Panc1 (cell line): Measurements from ENCODE around the gene P2RY14. TPM values are rescaled to one million over a fixed set of nuclear protein-coding genes. Genes with fewer than 3 reads are reported as not detected.
"Not testable (repeated sequence)": the region's sequence is repeated elsewhere in the genome, so short reads cannot be mapped to it uniquely, and the experiment has no call there.

Source experiments
- ATAC-seq: fragments of 200-7000 bp; cut with Tn5 transposase; 2 replicates; pipeline ENCODE4 v1.9.1; 2020; ENCODE audit warnings: mild to moderate bottlenecking, moderate library complexity
- BruUV-seq: library from RNA; stranded (reverse); fragments of 400-500 nt; replicated peaks from 2 replicates; lab custom pipeline; 2021; lab: Mats Ljungman, UMichigan
- CTCF ChIA-PET: fragments of 300-600 bp; sonication (Branson Sonifier 250); formaldehyde crosslinking; loops from one replicate; lab custom pipeline; 2022; ENCODE audit warnings: antibody characterized with exemption; lab: Charles Lee
- POLR2A ChIA-PET: fragments of 300-600 bp; sonication (Branson Sonifier 250); formaldehyde crosslinking; loops from one replicate; lab custom pipeline; 2022; ENCODE audit warnings: antibody characterized with exemption; lab: Charles Lee
- DNase-seq: peaks from one replicate; pipeline ENCODE4 v3.0.0-alpha.2; 2010; ENCODE audit warnings: low read depth, low spot score
- H3K27ac ChIP-seq: 2 replicates; pipeline ENCODE4 v1.5.1; 2011; ENCODE audit warnings: mild to moderate bottlenecking, low read length, inconsistent platforms
- H3K27me3 ChIP-seq: fragments of 200-500 bp; sonication (Bioruptor generic); 2 replicates; pipeline ENCODE4 v1.6.0; 2014; ENCODE audit warnings: low read length, inconsistent platforms; ENCODE audit not compliant: control insufficient read depth, insufficient read depth
- H3K36me3 ChIP-seq: fragments of 200-500 bp; sonication (Bioruptor generic); 2 replicates; pipeline ENCODE4 v1.5.1; 2014; ENCODE audit warnings: inconsistent platforms, mild to moderate bottlenecking, low read length, moderate library complexity; ENCODE audit not compliant: control insufficient read depth, insufficient read depth
- H3K4me1 ChIP-seq: 2 replicates; pipeline ENCODE4 v1.5.1; 2011; ENCODE audit warnings: inconsistent platforms, mild to moderate bottlenecking, low read length, moderate library complexity; ENCODE audit not compliant: control insufficient read depth, insufficient read depth
- H3K4me3 ChIP-seq, 2 experiments: 2 replicates each; pipeline ENCODE4 v1.5.1; 2011 to 2012; ENCODE audit warnings: low read depth in 2 of 2, low read length in 2 of 2, mild to moderate bottlenecking in 2 of 2, inconsistent platforms in 1 of 2, moderate library complexity in 1 of 2
- H3K9me3 ChIP-seq: fragments of 200-500 bp; sonication (Bioruptor generic); 2 replicates; pipeline ENCODE4 v1.5.1; 2014; ENCODE audit warnings: low read depth, mild to moderate bottlenecking, inconsistent platforms, low read length, moderate library complexity; ENCODE audit not compliant: control insufficient read depth, insufficient read depth
- POLR2AphosphoS5 ChIP-seq: IDR thresholded peaks from 2 replicates; pipeline ENCODE4 v1.6.1; 2012; ENCODE audit warnings: mild to moderate bottlenecking, low read depth, low read length, moderate library complexity
- REST ChIP-seq, 2 experiments: IDR thresholded peaks; 2 replicates each; pipeline ENCODE4 v1.6.1; 2011 to 2012; ENCODE audit warnings: low read depth in 2 of 2, control low read depth in 1 of 2, low read length in 1 of 2, mild to moderate bottlenecking in 1 of 2, moderate library complexity in 1 of 2; ENCODE audit not compliant: insufficient read depth in 1 of 2
- SIN3A ChIP-seq: IDR thresholded peaks from 2 replicates; pipeline ENCODE4 v1.6.1; 2012; ENCODE audit warnings: low read depth, mild to moderate bottlenecking, low read length, moderate library complexity, borderline replicate concordance; ENCODE audit not compliant: insufficient read depth
- TCF7L2 ChIP-seq: IDR thresholded peaks from 2 replicates; pipeline ENCODE4 v1.6.1; 2011; ENCODE audit warnings: mild to moderate bottlenecking, low read depth, low read length, inconsistent platforms
- in situ Hi-C: cut with HindIII; loops from 2 replicates; pipeline ENCODE4 v1.10.0; 2016; ENCODE audit warnings: low sequenced_read_pairs, low pct_unique_long_range_greater_than_20kb
- intact Hi-C: fragments of 100-400 bp; cut with micrococcal nuclease; formaldehyde crosslinking; loops from one replicate; pipeline ENCODE4 v1.10.0; 2022; ENCODE audit not compliant: unreplicated experiment
- total RNA-seq: library from RNA; stranded (reverse); gene quantifications from one replicate; pipeline ENCODE4 v1.2.1, GENCODE V29; 2021; ENCODE audit not compliant: unreplicated experiment
- TF ChIP-seq, protein P1 (sequence below): fragments of 450-650 bp; IDR thresholded peaks from 2 replicates; pipeline ENCODE4 v1.5.1; 2017; ENCODE audit warnings: mild to moderate bottlenecking

Gene P2RY14
- total RNA-seq, 1 experiment from 2014 or later = not detected

GRCh38 chr3:151248772-151249337 lies 29.5 kb downstream of the P2RY14 start:
- ChIA-PET POLR2A (no interaction called here), CTCF (no interaction called here)

DNA sequence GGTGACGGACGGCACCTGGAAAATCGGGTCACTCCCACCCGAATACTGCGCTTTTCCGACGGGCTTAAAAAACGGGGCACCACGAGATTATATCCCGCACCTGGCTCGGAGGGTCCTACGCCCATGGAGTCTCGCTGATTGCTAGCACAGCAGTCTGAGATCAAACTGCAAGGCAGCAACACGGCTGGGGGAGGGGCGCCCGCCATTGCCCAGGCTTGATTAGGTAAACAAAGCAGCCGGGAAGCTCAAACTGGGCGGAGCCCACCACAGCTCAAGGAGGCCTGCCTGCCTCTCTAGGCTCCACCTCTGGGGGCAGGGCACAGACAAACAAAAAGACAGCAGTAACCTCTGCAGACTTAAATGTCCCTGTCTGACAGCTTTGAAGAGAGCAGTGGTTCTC lies 36.3 kb downstream of the P2RY14 start:
- intact Hi-C loops, POLR2A ChIA-PET, BruUV-seq: not testable (repeated sequence)

More at GRCh38 chr3:151248772-151249337, 29.5 kb downstream of the P2RY14 start:
- TF ChIP-seq POLR2AphosphoS5 (no peak), REST (IDR thresholded peaks at IDR 0.05; ENCODE audit: insufficient read depth in 1 of 2, low read depth in 2 of 2, low read length in 1 of 2) (no peak), TCF7L2 (no peak), SIN3A (no peak)
- TF ChIP-seq, protein P1, sequence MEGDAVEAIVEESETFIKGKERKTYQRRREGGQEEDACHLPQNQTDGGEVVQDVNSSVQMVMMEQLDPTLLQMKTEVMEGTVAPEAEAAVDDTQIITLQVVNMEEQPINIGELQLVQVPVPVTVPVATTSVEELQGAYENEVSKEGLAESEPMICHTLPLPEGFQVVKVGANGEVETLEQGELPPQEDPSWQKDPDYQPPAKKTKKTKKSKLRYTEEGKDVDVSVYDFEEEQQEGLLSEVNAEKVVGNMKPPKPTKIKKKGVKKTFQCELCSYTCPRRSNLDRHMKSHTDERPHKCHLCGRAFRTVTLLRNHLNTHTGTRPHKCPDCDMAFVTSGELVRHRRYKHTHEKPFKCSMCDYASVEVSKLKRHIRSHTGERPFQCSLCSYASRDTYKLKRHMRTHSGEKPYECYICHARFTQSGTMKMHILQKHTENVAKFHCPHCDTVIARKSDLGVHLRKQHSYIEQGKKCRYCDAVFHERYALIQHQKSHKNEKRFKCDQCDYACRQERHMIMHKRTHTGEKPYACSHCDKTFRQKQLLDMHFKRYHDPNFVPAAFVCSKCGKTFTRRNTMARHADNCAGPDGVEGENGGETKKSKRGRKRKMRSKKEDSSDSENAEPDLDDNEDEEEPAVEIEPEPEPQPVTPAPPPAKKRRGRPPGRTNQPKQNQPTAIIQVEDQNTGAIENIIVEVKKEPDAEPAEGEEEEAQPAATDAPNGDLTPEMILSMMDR = no peak
- in situ Hi-C loops (no loop called here), intact Hi-C loops (no loop called here)
- no peak overlapping the region for H3K4me3 ChIP-seq
- ATAC-seq = no peak
- no peak overlapping the region for H3K27ac ChIP-seq
- no TSS peak for BruUV-seq
- no peaks in the 10 kb centered on the region for H3K4me1 ChIP-seq
- H3K9me3 ChIP-seq = no peaks in the 10 kb centered on the region
- no peaks in the 10 kb centered on the region for H3K27me3 ChIP-seq
- no peak for DNase-seq
- H3K36me3 ChIP-seq = no peaks in the 10 kb centered on the region

GRCh38 chr3:151236736-151237135 lies 41.6 kb downstream of the P2RY14 start:
- in situ Hi-C loops (no loop called here), intact Hi-C loops (no loop called here)
- CTCF ChIA-PET = no interaction called here

More for the DNA sequence above, 36.3 kb downstream of the P2RY14 start:
- CTCF ChIA-PET, H3K4me3 ChIP-seq, H3K4me1 ChIP-seq, H3K36me3 ChIP-seq, DNase-seq, H3K27ac ChIP-seq, ATAC-seq, H3K9me3 ChIP-seq, H3K27me3 ChIP-seq, in situ Hi-C loops: not testable (repeated sequence)

More at GRCh38 chr3:151236736-151237135, 41.6 kb downstream of the P2RY14 start:
- H3K27ac ChIP-seq = no peak overlapping the region
- DNase-seq (no peak), ATAC-seq (no peak)
- H3K4me1 ChIP-seq = no peaks in the 10 kb centered on the region
- H3K27me3 ChIP-seq = no peaks in the 10 kb centered on the region
- POLR2A ChIA-PET = no interaction called here
- H3K4me3 ChIP-seq = no peak overlapping the region
- no peaks in the 10 kb centered on the region for H3K36me3 ChIP-seq
- no peak for TF ChIP-seq TCF7L2
- TF ChIP-seq, protein P1 = no peak
- no peak for TF ChIP-seq SIN3A
- no peak for TF ChIP-seq POLR2AphosphoS5
- no peak for TF ChIP-seq REST (IDR thresholded peaks at IDR 0.05; ENCODE audit: insufficient read depth in 1 of 2, low read depth in 2 of 2, low read length in 1 of 2)
- H3K9me3 ChIP-seq = no peaks in the 10 kb centered on the region
- BruUV-seq = no TSS peak
